Posterior cingulate gyrus (tissue), 11 donors: ENCODE data around the gene GLI3.

Experiments
- DNase-seq, 10 donors: peaks; one replicate each; pipeline versions ENCODE4 v3.0.0 to v3.0.0-alpha.2; 2020 to 2021; ENCODE audit warnings: mixed read lengths in 3 of 10
- intact Hi-C: fragments of 100-400 bp; cut with DNase I; formaldehyde crosslinking; loops from one replicate; pipeline ENCODE4 v1.15.1; 2023

The GLI3 gene

DNA sequence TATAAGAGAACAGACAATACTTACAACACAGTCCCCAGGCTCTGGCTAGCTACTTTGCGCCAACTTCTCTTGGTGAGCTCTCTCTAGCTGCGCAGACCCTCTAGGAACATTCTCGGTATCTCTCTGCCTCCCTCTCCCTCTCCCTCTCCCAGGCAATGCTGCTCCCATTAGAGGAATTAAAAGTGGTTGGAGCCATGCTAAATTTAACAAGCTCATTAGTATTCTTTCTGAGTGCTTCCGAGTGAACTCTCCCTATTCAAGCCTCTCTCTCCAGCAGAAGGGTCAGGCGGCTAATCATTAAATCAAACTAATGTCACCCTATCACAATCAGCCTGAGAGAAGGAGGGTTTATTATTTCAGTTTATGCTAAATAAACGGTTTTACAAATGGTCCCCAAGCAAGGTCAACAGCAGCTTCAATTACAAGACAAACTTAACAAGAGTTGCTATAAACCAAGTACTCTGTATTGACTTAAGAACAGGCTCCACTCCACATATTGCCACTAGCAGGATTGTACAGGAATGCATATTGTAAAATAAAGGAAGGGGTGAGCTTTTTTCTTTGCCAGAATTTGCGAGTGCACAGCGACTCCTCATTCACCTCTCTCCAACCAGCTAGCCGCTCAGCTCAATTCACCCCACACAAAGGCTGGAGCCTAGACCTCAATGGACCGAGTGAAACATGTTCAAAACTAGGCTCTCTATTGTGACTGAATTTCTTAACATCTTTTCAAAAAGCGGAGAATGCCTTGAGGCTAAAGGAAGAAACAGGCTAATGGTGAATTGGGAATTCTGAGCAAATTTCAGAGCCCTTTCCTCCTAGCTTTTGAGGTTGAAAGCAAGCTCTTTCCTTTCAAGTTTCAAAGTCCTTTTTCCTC lies 84.4 kb downstream of the GLI3 start:
- intact Hi-C loops, result no loop called here
- DNase-seq, result no peak

DNA sequence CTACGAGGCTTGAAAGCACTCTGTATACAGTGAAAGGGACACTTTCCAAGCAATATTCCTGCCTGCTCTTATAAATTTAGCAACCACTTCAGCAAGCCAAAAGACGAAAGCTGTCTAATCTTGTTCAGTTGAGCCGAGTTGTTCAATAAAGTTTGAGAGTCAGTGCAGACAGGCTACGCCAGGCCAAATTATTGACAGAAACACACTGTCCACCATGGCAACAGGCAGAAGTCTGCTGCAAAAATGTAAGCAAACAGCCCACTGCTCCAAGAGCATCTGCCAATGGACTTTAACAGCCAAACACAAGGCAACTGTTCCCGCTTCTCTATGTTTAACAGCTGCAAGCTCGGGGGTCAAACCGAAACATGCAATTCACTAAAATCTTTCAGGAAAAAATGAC lies 85.7 kb downstream of the GLI3 start:
- DNase-seq, result no peak
- intact Hi-C loops, result no loop called here

DNA sequence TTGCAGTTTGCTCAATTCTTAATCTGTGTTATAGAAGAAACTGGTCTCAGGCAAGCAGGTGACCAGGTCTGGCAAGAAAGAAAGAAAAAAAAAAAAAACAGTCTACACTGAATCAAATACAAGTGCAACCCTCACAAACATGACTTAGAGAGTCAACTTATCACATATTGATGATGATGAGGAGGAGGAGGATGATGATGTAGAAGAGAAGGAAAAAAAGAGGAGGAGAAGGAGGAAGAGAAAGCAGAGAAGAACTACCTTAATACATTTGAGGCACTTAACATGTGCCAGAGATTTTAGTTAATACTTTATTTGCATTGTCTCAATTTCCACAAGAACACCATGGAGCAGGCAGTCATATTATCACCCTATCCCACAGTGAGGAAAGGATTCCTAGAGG lies 91.5 kb downstream of the GLI3 start:
- intact Hi-C loops, result no loop called here
- DNase-seq, result no peak

DNA sequence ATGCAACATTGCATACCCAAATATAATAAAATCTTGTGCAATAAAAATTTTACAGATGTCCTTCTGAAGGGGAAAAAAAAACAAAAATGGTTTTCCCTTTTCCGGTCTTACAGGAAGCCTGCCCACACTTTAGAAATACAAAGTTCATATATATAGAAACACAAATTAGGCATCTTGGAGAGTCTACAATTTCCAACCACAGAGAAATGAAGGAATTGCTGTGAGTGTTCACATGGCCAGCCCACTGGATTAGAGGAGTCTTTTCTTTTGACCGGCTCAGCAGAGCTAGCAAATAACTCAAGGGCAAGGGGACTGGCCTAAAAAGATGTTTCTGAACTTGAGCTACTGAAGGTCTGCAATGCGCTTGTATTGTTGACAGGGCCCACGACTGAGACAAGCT lies 92.4 kb downstream of the GLI3 start:
- no peak for DNase-seq
- intact Hi-C loops, result no loop called here

GRCh38 chr7:42143711-42144600 lies 93.1 kb downstream of the GLI3 start:
- intact Hi-C loops, result no loop called here
- DNase-seq, result no peak

GRCh38 chr7:42142089-42142488 lies 94.9 kb downstream of the GLI3 start:
- no peak for DNase-seq
- intact Hi-C loops, result no loop called here

DNA sequence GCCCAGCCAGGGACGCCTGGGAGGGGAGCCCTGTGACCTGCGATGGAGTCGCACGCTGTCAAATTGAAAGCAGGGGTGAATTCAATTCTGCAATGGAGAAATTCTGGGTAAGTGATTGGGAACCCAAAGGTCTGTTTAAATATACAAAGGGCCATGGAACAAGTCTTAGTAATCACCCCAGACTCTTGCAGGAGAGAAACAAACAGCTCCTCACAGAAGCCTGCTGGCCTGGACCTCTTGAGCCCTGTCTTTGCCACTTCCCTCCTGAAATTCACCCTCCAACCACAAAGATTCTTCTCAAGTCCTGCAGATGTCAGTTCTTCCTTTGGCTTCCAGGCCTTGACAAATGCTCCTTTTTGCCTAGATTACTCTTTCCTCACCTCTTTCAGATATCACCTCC lies 97.3 kb downstream of the GLI3 start:
- no peak for DNase-seq
- intact Hi-C loops, result no loop called here

GRCh38 chr7:42138691-42139090 lies 98.3 kb downstream of the GLI3 start:
- DNase-seq, result no peak
- intact Hi-C loops, result no loop called here

DNA sequence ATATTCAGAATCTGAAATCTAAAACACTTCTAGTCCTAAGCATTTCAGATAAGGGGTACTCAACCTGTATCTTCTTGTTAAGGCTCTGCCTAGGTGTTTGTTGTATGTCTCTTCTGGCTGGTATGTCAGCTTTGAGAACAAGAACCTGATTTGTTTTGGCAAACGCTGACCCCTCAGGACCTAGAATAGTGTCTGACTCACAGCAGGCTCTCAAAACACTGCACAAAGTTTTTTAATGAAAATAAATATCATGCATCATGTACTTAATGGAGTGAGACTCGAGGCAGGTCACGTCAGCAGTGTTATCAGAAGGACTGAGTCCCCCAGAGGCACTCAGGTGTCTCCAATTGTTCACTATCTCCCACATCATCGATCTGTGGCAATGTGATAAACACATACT lies 99.1 kb downstream of the GLI3 start:
- intact Hi-C loops, result no loop called here
- DNase-seq, result no peak

DNA sequence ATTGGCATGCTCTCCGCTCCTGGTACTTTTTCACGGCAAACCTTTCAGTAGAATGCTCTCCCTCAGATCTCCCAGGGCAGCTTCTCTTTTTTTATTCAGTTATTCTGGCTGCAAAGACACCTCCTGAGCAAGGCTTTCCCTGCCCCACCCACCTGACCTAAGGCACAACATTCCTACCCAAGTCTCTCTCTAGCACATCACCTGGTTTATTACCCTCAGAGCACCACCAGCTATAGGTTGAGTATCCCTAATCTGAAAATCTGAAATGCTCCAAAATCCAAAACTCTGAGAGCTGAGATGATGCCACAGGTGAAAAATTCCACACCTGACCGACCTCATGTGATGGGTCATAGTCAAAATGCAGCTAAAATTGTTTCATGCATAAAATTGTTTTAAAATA lies 99.6 kb downstream of the GLI3 start:
- DNase-seq, result no peak
- intact Hi-C loops, result no loop called here

GRCh38 chr7:42135728-42136127 lies 101.3 kb downstream of the GLI3 start:
- DNase-seq, result no peak
- intact Hi-C loops, result no loop called here

DNA sequence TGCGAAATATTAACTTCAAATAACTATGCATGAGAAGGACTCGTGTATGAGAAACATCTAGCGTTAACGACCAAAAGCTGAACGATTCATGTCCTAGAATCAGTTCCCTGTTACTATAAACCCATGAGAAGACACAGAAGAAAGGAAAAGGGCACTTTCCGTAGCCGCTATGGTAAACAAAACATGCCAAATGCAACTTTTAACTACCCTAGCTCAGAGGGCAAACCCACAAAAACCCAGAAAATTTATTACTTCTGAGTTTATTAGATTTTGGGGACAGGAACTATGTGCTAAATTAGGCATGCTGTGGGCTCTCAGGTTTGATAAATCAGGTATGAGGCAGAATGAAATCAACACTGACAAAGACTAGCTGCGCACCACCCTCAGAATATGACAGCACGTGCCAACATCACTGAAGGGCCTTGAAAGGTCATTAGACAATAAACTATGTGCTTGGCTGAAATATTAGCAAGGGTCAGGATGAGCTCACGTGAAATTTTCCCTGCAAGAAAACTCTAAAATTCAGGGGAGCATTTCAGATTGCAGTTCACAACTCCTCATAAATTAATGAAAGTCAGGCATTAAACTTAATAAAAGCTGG lies 102.6 kb downstream of the GLI3 start:
- DNase-seq, result no peak
- intact Hi-C loops, result no loop called here

- intact Hi-C loops, result no loop called here
- DNase-seq, result no peak
Observed at GRCh38 chr7:42133321-42133720, 103.7 kb downstream of the GLI3 start.

- DNase-seq, result no peak
- intact Hi-C loops, result no loop called here
Observed at GRCh38 chr7:42128703-42129102, 108.3 kb downstream of the GLI3 start.

GRCh38 chr7:42127232-42127622 lies 109.8 kb downstream of the GLI3 start:
- intact Hi-C loops, result no loop called here
- no peak for DNase-seq

DNA sequence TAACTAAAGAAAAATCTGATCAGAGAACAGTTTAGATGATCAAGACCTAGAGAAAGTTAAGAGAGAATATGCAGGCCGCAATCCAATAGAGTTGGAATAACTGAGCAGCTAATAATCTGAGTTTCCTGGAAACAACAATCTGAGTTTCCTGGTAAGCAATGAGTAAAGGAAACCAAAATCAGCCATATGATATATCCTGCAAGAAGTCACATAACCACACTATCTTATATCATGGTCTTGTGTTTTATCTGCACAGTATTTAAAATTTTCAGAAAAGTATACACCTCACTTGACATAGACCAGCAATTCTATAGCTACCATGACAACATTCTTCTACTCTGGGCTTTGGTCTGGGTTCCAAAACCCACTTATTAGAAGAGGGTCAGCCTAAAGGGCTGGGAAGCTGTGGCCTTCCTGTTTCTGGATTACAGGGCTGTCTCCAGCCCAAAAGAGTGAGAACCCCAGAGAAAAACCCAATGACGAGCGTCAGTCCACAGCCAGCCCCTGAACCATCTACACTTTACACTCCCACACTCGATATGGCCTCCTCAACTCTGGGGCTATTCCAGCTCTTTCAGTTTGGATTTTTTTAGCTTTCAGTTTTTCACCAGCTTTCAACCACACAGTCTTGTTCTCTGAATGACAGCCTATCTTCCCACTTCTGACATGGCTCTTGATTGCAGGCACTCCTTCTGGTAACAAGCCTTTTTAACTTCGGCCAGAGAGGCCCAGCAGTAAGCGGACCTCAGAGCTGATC lies 110.4 kb downstream of the GLI3 start:
- no peak for DNase-seq
- intact Hi-C loops, result no loop called here

DNA sequence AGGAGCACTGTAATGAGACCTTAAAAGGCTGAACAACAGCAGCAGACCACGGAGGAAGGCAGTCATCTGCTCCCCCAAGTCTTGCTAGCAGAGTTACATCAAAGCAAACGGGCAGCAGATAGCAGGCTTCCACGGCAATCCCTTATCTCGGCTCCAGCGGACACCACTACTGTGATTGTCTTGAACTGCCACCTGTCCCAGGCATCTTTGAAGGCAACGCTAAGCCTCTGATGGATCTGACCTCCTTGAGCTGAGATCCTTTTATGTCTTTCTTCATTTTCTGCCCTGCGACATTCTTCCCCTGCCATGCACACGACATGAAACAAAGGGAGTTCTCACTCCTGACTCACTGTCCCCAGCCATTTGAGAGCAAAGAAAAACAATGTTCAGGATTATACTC lies 111.7 kb downstream of the GLI3 start:
- no peak for DNase-seq
- intact Hi-C loops, result no loop called here

DNA sequence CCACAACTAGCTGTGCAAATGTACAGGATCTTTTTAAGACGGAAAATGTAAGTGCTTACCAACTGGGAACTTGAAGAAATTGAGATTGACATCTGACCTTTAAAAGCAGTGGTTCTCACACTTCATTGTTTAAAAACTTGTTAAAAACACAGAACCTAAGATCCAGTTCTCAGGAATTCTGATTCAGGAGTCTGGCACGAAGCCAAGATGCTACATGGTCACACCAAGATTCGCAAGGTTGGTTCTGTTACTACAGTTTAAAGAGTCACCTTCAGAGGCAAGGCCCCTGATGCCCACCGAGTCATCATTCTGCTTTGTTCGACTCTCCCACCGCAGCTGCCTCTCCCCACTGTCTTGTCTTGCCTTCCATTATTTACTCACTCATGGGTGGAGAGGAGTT lies 113.3 kb downstream of the GLI3 start:
- intact Hi-C loops, result no loop called here
- DNase-seq, result no peak

- intact Hi-C loops, result no loop called here
- no peak for DNase-seq
Observed at GRCh38 chr7:42120191-42120590, 116.8 kb downstream of the GLI3 start.

DNA sequence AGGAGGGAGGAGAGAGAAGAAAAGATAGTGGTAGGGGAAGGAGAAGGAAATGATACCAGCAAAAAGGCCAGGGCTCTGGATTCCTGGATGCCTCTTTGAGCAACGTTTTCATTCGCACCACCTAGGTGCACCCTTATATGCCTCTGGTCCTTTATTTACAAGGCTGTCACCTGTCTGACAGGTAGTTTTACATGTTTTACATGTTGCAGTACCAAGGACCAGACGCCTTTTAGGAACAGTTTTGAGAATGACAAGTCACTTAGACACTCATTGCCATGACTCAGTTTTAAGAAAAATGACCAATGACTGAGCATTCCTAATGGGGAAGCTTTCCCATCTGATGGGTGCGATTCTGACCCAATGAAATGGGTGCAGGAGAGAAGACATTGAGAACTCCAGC lies 119.8 kb downstream of the GLI3 start:
- DNase-seq, result no peak
- intact Hi-C loops, result no loop called here

GRCh38 chr7:42115795-42116194 lies 121.2 kb downstream of the GLI3 start:
- DNase-seq, result no peak
- intact Hi-C loops, result no loop called here
